Uterus (tissue), 2 donors: Measurements from ENCODE around the gene VPS9D1.

Source experiments
- POLR2A ChIP-seq, 2 donors: fragments of 450-650 bp; IDR thresholded peaks; one replicate each; pipeline ENCODE4 v1.6.1; 2016; ENCODE audit warnings: antibody characterized with exemption in 2 of 2, mild to moderate bottlenecking in 1 of 2, moderate library complexity in 1 of 2
- TF ChIP-seq, protein P1 (sequence below), 4 experiments: fragments of 200-600 bp in 2 of 4; fragments of 450-650 bp in 2 of 4; sonication (generic) in 2 of 4; IDR thresholded peaks; one replicate each; pipeline ENCODE4 v1.5.1; 2016 to 2019; ENCODE audit warnings: antibody characterized with exemption in 4 of 4, mild to moderate bottlenecking in 2 of 4, moderate library complexity in 1 of 4

DNA sequence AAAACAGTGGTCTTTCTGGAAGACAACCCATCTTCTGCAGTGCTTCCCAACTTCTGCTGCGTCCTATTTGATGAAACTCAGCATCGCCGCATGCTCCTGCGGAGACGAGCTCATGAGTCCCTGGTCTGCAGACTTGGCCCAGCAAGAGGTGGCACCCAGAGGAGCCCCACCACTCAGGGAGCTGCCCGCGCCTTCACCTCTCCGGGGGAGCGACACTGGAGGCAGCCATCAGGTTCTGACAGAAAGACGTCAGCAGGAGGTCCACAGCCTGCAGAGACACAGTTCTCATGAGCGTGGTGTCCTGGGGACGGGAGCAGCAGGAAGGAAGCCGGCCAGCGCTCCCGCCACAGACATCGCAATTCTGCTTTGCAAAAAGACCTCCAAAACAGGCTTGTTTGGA is 49.7 kb upstream of the VPS9D1 start:
- TF ChIP-seq, protein P1, sequence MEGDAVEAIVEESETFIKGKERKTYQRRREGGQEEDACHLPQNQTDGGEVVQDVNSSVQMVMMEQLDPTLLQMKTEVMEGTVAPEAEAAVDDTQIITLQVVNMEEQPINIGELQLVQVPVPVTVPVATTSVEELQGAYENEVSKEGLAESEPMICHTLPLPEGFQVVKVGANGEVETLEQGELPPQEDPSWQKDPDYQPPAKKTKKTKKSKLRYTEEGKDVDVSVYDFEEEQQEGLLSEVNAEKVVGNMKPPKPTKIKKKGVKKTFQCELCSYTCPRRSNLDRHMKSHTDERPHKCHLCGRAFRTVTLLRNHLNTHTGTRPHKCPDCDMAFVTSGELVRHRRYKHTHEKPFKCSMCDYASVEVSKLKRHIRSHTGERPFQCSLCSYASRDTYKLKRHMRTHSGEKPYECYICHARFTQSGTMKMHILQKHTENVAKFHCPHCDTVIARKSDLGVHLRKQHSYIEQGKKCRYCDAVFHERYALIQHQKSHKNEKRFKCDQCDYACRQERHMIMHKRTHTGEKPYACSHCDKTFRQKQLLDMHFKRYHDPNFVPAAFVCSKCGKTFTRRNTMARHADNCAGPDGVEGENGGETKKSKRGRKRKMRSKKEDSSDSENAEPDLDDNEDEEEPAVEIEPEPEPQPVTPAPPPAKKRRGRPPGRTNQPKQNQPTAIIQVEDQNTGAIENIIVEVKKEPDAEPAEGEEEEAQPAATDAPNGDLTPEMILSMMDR (IDR thresholded peaks at IDR 0.05), result no peak
- no peak for TF ChIP-seq POLR2A (IDR thresholded peaks at IDR 0.05)
